HCT116 (cell line): ENCODE results near the gene DENND2A.

Source experiments
- CTCF ChIP-seq, 3 experiments: fragments of 200-600 bp in 1 of 3; sonication (generic) in 1 of 3; IDR thresholded peaks in 2 of 3; conservative IDR thresholded peaks in 1 of 3; 2 replicates each; pipeline ENCODE4 v1.5.1; 2012 to 2017; ENCODE audit warnings: low read depth in 2 of 3, low read length in 2 of 3, antibody characterized with exemption in 1 of 3, borderline replicate concordance in 1 of 3, control low read depth in 1 of 3, mild to moderate bottlenecking in 1 of 3, mixed read lengths in 1 of 3, mixed run types in 1 of 3, moderate library complexity in 1 of 3; ENCODE audit not compliant: insufficient read depth in 1 of 3
- EZH2 ChIP-seq: fragments of 200-600 bp; sonication (generic); IDR thresholded peaks from 2 replicates; pipeline ENCODE4 v1.6.1; 2017; ENCODE audit warnings: antibody characterized with exemption, mixed run types
- POLR2A ChIP-seq: IDR thresholded peaks from 2 replicates; pipeline ENCODE4 v1.7.0; 2011; ENCODE audit warnings: borderline replicate concordance; ENCODE audit not compliant: insufficient read depth, insufficient read length; ENCODE audit errors: extremely low read depth

GRCh38 chr7:140551355-140552239 is 89.0 kb downstream of the DENND2A start:
- TF ChIP-seq CTCF (IDR thresholded peaks at IDR 0.05 in 2 of 3, conservative IDR thresholded peaks at IDR 0.05 in 1 of 3; ENCODE audit: borderline replicate concordance in 1 of 3, insufficient read depth in 1 of 3, low read depth in 2 of 3, low read length in 2 of 3) (no peak), POLR2A (no peak), EZH2 (no peak)
